Epithelial cell of proximal tubule (primary cell): ENCODE results near the gene GJA3. TPM values are rescaled to one million over a fixed set of nuclear protein-coding genes. Genes with fewer than 3 reads are reported as not detected.

Experiments
- total RNA-seq: library from RNA; depleted of rRNA; stranded (reverse); fragments of >200 nt; gene quantifications from 2 replicates; pipeline ENCODE4 v1.2.3, GENCODE V29; 2015

The GJA3 gene
- total RNA-seq, 1 donor from 2014 or later: 0.58 TPM

Other genes with a start within 250 kb of the GJA3 start
- gene ZMYM2, start 202.3 kb downstream of the GJA3 start, total RNA-seq: 27.9 and 28.4 TPM in 2 replicates
- 5.1 and 5.7 TPM in 2 replicates for gene GJB2, start 31.9 kb upstream of the GJA3 start, total RNA-seq
- 0.29 TPM in 1 of 2 replicates, not detected in the other for gene GJB6, start 71.3 kb upstream of the GJA3 start, total RNA-seq